ENCODE measurements around the gene TRPV4.
"Not testable (repeated sequence)": the region's sequence is repeated elsewhere in the genome, so short reads cannot be mapped to it uniquely, and the experiment has no call there.

DNA sequence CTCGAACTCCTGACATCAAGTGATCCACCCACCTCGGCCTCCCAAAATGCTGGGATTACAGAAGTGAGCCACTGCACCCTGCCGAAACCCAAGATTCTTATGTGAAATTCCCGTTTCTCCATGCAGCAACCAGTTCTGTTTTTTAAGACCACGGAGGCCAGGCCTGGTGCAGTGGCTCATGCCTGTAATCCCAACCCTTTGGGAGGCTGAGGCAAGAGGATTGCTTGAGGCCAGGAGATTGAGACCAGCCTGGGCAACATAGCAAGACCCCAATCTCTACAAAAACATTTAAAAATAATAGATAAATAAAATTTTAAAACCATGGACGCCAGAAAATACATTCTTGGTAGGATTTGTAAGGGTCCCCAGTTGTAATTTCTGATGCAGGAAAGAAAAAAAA, 17.3 kb upstream of the TRPV4 start:
- not testable (repeated sequence) for TF ChIP-seq CTCF (tag by site-specific recombination; IDR thresholded peaks at IDR 0.05); IKZF3 (tag by site-specific recombination; IDR thresholded peaks at IDR 0.05); ZNF174 (tag by site-specific recombination; IDR thresholded peaks at IDR 0.05); PRDM4 (tag by site-specific recombination; IDR thresholded peaks at IDR 0.05); ZNF302 (tag by site-specific recombination; IDR thresholded peaks at IDR 0.05; ENCODE audit: low read depth); EGR2 (tag by site-specific recombination; IDR thresholded peaks at IDR 0.05; ENCODE audit: low read depth); ZNF248 (tag by site-specific recombination; IDR thresholded peaks at IDR 0.05); ZBTB7A (tag by site-specific recombination; IDR thresholded peaks at IDR 0.05; ENCODE audit: low read depth); ZNF768 (tag by site-specific recombination; IDR thresholded peaks at IDR 0.05); TCF7L2 (IDR thresholded peaks at IDR 0.05; ENCODE audit: borderline replicate concordance, low read depth, low read length); ZNF394 (tag by site-specific recombination; IDR thresholded peaks at IDR 0.05; ENCODE audit: borderline replicate concordance); ZBTB26 (tag by site-specific recombination; optimal IDR thresholded peaks at IDR 0.05)
- TF ChIP-seq, protein P1, sequence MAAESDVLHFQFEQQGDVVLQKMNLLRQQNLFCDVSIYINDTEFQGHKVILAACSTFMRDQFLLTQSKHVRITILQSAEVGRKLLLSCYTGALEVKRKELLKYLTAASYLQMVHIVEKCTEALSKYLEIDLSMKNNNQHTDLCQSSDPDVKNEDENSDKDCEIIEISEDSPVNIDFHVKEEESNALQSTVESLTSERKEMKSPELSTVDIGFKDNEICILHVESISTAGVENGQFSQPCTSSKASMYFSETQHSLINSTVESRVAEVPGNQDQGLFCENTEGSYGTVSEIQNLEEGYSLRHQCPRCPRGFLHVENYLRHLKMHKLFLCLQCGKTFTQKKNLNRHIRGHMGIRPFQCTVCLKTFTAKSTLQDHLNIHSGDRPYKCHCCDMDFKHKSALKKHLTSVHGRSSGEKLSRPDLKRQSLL (tag by site-specific recombination; IDR thresholded peaks at IDR 0.05) = not testable (repeated sequence)
- TF ChIP-seq, protein P2, sequence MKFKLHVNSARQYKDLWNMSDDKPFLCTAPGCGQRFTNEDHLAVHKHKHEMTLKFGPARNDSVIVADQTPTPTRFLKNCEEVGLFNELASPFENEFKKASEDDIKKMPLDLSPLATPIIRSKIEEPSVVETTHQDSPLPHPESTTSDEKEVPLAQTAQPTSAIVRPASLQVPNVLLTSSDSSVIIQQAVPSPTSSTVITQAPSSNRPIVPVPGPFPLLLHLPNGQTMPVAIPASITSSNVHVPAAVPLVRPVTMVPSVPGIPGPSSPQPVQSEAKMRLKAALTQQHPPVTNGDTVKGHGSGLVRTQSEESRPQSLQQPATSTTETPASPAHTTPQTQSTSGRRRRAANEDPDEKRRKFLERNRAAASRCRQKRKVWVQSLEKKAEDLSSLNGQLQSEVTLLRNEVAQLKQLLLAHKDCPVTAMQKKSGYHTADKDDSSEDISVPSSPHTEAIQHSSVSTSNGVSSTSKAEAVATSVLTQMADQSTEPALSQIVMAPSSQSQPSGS (tag by site-specific recombination; IDR thresholded peaks at IDR 0.05; ENCODE audit: low read depth) = not testable (repeated sequence)
